GM21515 (cell line): ENCODE measurements around the gene TSSK3.
"Not testable (repeated sequence)": the region's sequence is repeated elsewhere in the genome, so short reads cannot be mapped to it uniquely, and the experiment has no call there.

Source experiments
- ATAC-seq: cut with Tn5 transposase; IDR thresholded peaks from one replicate; pipeline ENCODE4 v1.9.1; 2021; ENCODE audit not compliant: unreplicated experiment

TSSK3 gene

DNA sequence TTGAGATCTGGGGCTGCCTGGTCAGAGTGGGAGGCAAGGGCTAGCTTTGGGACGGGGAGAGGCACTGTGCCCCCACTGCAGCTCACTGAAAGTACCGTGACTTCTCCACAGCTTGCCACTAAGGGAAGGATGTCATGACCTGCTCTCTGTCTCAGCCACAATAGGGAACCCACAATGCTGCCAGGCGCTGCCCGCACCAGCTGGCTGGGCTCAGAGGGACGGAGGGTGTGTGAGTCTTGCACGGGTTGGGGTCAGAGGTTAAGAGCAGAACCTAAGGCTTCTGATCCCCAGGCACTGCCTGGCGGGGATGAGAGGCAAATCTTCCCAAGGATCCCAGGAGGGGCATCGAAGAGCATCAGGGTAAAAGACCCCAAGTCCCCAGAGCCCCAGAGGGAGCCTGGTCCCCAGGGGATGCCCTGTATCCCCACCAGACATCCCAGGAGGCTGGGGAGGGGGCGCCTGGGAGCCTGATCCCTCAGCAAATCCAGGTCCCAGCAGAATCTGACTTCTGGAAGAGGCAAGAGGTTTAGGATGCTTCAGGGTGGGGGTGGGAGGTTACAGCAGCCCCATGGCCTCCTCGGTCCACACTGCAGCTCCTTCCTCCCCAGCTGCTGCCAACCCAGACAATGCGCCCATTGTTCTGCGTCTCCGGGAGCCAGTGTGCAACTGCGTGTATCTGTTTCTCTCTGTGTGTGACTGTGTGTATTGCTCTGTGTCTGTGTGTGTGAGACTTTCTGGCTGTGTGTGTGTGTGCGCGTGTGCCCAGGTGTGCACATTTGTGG, 24.3 kb upstream of the TSSK3 start:
- ATAC-seq, result no peak

- ATAC-seq, result no peak
Measured at GRCh38 chr1:32338637-32339145, 23.6 kb upstream of the TSSK3 start.

DNA sequence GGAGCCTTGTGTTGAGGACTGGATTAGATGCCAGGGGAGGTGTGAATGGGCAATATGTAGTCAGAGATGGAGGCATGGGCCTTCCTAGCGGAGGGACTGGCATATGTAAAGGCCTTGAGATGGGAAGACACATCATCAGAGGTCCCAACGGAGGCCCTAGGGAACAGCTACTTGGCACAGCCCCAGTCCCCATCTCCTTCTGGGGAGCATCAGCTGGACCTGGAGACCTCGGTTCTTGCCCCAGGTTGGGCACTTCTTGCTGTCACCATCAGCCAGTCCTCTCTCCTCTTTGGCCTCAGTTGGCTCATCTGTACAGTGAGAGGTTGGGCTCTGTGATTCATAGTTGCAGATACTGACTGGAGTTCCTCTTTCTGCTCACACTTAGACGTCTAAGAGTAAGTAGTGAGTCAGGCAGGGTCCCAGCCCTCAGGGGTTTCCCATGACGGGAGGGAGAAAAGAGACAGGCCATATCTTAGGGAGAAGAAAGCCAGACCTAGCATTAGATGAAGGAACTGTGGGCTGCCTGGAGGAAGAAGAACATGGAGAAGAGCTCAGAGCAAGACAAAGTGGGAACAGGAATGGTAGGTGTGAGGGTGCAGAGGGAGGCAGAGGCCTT, 22.9 kb upstream of the TSSK3 start:
- no peak for ATAC-seq

- ATAC-seq, result no peak
Measured at GRCh38 chr1:32341186-32341757, 21.1 kb upstream of the TSSK3 start.

DNA sequence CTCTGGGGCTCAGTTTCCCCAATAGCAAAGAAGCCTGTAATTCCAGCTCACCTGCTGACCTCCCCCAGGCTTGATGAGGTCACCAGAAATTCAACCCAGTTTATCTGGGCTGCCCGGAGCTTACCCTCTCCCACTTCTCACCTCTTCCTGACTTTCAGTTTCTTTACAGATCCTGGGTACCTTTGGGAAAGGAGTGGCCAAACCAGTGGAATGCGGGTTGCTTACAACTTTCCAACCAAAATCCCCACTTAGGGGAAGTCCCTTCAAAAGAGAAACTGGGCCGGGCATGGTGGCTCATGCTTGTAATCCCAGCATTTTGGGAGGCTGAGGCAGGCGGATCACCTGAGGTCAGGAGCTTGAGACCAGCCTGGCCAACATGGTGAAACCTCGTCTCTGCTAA, 20.4 kb upstream of the TSSK3 start:
- no peak for ATAC-seq

DNA sequence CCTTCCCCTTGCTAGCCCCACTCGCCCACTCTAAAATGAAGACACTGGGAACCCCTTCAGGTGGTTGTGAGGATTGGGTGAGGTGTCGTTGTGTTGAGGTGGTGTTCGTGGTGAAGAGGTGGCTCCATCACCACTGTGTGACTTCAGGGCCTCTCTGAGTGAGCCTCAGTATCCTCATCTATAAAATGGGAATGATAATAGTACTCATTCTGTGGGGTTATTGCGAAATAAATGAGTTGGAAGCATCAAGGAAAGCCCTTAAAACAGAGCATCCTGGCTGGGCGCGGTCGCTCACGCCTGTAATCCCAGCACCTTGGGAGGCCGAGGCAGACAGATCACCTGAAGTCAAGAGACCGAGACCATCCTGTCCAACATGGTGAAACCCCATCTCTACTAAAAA, 19.6 kb upstream of the TSSK3 start:
- ATAC-seq, result no peak

GRCh38 chr1:32345289-32345827, 17.0 kb upstream of the TSSK3 start:
- ATAC-seq, result no peak

- ATAC-seq, result no peak
Measured at GRCh38 chr1:32346532-32347157, 15.7 kb upstream of the TSSK3 start.

GRCh38 chr1:32349211-32349708, 13.1 kb upstream of the TSSK3 start:
- no peak for ATAC-seq

GRCh38 chr1:32350785-32351398, 11.4 kb upstream of the TSSK3 start:
- peak; percentile 29 for ATAC-seq

- ATAC-seq, result peak; percentile 87
Measured at GRCh38 chr1:32351399-32352238, 10.7 kb upstream of the TSSK3 start.

DNA sequence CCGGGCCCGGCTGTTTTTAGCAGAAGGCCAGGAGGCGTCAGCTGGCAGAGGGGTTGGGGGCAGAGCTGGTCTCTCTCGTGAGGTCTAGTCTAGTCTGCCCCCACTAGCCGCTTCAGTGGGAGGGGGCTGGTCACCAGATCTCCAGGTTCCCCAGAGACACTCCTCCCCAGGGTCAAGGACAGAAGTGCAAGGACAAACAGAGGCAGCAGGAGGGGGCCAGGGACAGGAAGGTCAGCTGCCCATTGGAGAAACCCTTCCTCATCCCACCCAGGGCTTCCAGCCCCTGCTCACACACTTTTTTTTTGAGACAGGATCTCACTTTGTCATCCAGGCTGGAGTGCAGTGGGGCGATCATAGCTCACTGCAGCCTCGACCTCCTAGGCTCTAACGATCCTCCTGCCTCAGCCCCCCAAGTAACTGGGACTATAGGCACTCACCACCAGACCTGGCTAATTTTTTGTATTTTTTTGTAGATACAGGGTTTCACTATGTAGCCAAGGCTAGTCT, 10.0 kb upstream of the TSSK3 start:
- no peak for ATAC-seq

- ATAC-seq, result no peak
Measured at GRCh38 chr1:32352831-32353383, 9.4 kb upstream of the TSSK3 start.

DNA sequence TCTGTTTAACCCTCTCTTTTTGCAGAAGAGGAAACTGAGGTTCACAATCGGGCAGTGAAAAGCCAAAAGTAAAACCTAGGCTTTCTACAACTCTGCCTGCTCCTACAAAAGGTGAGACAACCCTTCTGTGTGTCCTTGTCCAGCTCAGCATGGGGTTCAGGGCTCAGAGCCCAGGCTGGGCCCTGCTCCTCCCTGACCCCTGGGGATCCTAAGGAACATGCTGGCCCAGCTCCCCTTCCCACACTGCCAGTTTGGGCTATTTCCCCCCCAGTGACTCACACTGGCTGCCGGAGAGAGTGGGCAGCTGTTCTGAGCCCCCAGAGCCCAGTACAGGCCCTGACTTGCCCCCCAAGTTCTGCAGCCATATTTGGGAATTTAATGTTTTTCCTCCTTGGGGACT, 8.9 kb upstream of the TSSK3 start:
- ATAC-seq, result no peak

DNA sequence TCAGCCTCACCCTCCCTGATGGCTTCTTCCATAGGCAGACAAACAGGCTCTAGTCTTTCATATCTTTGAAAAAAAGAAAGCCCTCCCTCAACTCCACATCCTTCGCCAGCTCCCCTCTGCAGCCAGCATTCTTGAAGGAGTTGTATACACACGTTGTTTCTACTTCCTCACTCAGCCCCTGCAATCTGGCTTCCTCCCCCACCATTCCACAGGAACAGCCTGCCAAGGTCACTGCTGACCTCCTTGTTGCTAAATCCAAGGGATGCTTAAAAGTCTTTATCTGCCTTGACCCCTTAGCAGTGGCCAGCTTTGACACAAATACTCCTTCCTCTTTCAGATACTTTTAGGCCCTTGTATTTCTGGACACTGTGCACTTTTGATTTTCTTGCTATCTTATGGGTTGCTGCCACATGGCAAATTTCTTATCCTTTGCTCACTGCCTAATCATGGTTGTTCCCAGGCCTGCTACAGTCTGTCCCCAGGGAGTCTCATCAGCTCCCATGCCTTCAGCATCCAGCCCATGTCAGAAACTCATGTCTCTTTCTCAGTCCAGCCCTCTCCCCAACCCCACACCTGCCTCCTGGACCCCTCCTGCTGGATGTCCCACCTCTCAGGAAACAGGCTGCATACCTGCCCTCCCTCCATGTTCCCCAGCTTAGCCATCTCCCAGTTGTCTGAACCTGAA, 8.3 kb upstream of the TSSK3 start:
- no peak for ATAC-seq

GRCh38 chr1:32355778-32356177, 6.6 kb upstream of the TSSK3 start:
- ATAC-seq, result not testable (repeated sequence)

GRCh38 chr1:32356478-32356877, 5.9 kb upstream of the TSSK3 start:
- no peak for ATAC-seq

DNA sequence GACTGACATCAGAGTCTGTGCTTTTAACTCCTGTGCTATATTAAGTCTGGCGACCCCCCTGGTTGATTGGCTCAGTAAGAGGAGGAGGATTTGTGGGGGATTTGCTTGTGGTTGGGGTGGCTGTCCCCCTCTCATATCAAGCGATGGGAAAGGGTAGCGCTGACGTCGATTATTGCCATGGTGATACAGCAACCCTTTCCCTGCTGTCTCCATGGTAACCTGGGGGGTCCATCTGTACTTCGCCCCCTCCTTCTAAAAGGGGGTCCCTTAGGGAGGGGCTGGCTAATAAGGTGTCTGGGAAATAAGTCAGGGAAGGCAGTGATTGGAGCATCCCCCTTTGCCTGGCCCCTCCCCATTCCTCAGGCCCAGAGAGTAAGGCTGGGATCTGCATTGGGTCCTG, 4.7 kb upstream of the TSSK3 start:
- no peak for ATAC-seq

DNA sequence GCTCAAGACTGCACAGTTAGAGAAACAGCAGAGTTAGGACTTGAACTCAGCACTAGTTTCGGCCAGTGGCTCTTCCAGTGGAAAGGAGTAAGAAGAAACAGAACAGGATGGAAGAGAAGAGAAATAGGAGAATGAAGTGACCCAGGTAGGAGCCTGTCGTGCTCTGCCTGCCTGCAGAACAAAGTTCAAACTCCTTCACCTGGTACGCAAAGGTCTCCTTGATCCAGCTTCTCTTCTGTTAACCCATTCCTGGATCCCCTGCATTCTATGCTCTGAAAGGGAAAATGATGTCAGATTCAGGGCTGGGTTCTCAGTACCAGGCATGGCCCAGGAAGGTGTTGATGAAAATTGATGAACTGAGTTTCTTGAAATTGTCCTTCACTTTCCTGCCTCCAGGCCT, 3.9 kb upstream of the TSSK3 start:
- no peak for ATAC-seq
